Frontal cortex (tissue), 1 donor: ENCODE measurements around the gene CEACAM6. TPM values are rescaled to one million over a fixed set of nuclear protein-coding genes. Genes with fewer than 3 reads are reported as not detected.

Source experiments
- total RNA-seq: library from RNA; depleted of rRNA; stranded (reverse); fragments of >200 nt; gene quantifications from one replicate; pipeline ENCODE4 v1.2.3, GENCODE V29; 2014

CEACAM6 gene
- total RNA-seq, 1 donor from 2014 or later = not detected

Other genes with a start within 250 kb of the CEACAM6 start
- 1.2 TPM for gene CEACAM21, start 179.4 kb upstream of the CEACAM6 start, total RNA-seq
- gene CEACAM4, start 128.5 kb upstream of the CEACAM6 start, total RNA-seq = not detected
- gene CEACAM7, start 67.3 kb upstream of the CEACAM6 start, total RNA-seq = not detected
- gene CEACAM5, start 46.9 kb upstream of the CEACAM6 start, total RNA-seq = not detected
- not detected for gene CEACAM3, start 41.1 kb downstream of the CEACAM6 start, total RNA-seq
- not detected for gene LYPD4, start 89.2 kb downstream of the CEACAM6 start, total RNA-seq
- not detected for gene DMRTC2, start 89.5 kb downstream of the CEACAM6 start, total RNA-seq
- 395 TPM for gene RPS19, start 104.7 kb downstream of the CEACAM6 start, total RNA-seq
- gene CD79A, start 121.7 kb downstream of the CEACAM6 start, total RNA-seq = not detected
- gene ARHGEF1, start 127.7 kb downstream of the CEACAM6 start, total RNA-seq = 10.2 TPM
- not detected for gene ERFL, start 172.9 kb downstream of the CEACAM6 start, total RNA-seq
- gene RABAC1, start 203.8 kb downstream of the CEACAM6 start, total RNA-seq = 90.9 TPM
- 149 TPM for gene ATP1A3, start 238.7 kb downstream of the CEACAM6 start, total RNA-seq